HG03520 (cell line): ENCODE measurements around the gene ESF1.
"Not testable (repeated sequence)": the region's sequence is repeated elsewhere in the genome, so short reads cannot be mapped to it uniquely, and the experiment has no call there.

ENCODE experiments used
- ATAC-seq: cut with Tn5 transposase; IDR thresholded peaks from one replicate; pipeline ENCODE4 v1.9.1; 2021; ENCODE audit warnings: mild to moderate bottlenecking, moderate library complexity; ENCODE audit not compliant: unreplicated experiment

ESF1 gene

GRCh38 chr20:13791540-13792459 is 7.1 kb upstream of the ESF1 start:
- ATAC-seq = no peak

- no peak for ATAC-seq
Measured at GRCh38 chr20:13790708-13791107, 6.0 kb upstream of the ESF1 start.

GRCh38 chr20:13788167-13788834 is 3.6 kb upstream of the ESF1 start:
- peak; percentile 28 for ATAC-seq

- no peak for ATAC-seq
Measured at GRCh38 chr20:13786143-13786828, 1.6 kb upstream of the ESF1 start.

- peak; percentile 11 for ATAC-seq
Measured at GRCh38 chr20:13784271-13784892, 337 bp downstream of the ESF1 start.

GRCh38 chr20:13783528-13783927 is 1.2 kb downstream of the ESF1 start:
- ATAC-seq = no peak

- ATAC-seq = no peak
Measured at GRCh38 chr20:13778827-13779226, 5.9 kb downstream of the ESF1 start.

GRCh38 chr20:13777171-13777601 is 7.5 kb downstream of the ESF1 start:
- ATAC-seq = no peak

- ATAC-seq = no peak
Measured at GRCh38 chr20:13775867-13776266, 8.9 kb downstream of the ESF1 start.

GRCh38 chr20:13772529-13772928 is 12.2 kb downstream of the ESF1 start:
- no peak for ATAC-seq

- ATAC-seq = no peak
Measured at GRCh38 chr20:13771853-13772453, 12.8 kb downstream of the ESF1 start.

GRCh38 chr20:13770141-13770540 is 14.6 kb downstream of the ESF1 start:
- ATAC-seq = no peak

- ATAC-seq = no peak
Measured at GRCh38 chr20:13765868-13766416, 18.8 kb downstream of the ESF1 start.

GRCh38 chr20:13765299-13765698 is 19.4 kb downstream of the ESF1 start:
- ATAC-seq = no peak

GRCh38 chr20:13760451-13760946 is 24.2 kb downstream of the ESF1 start:
- ATAC-seq = not testable (repeated sequence)

GRCh38 chr20:13758884-13759283 is 25.8 kb downstream of the ESF1 start:
- ATAC-seq = no peak

GRCh38 chr20:13756551-13756950 is 28.2 kb downstream of the ESF1 start:
- no peak for ATAC-seq

- ATAC-seq = no peak
Measured at GRCh38 chr20:13755809-13756208, 28.9 kb downstream of the ESF1 start.

- ATAC-seq = no peak
Measured at GRCh38 chr20:13753436-13754036, 31.2 kb downstream of the ESF1 start.

GRCh38 chr20:13749811-13750210 is 34.9 kb downstream of the ESF1 start:
- ATAC-seq = no peak
